H9 (cell line): ENCODE data around the gene PISD. TPM values are rescaled to one million over a fixed set of nuclear protein-coding genes. Genes with fewer than 3 reads are reported as not detected.
"Not testable (repeated sequence)": the region's sequence is repeated elsewhere in the genome, so short reads cannot be mapped to it uniquely, and the experiment has no call there.

Experiments
- DNase-seq: peaks from one replicate; pipeline ENCODE4 v3.0.0-alpha.2; 2017
- H2AFZ ChIP-seq: one replicate; pipeline ENCODE4 v1.6.1; 2013; ENCODE audit warnings: mild to moderate bottlenecking, low read length, control low read depth, moderate library complexity
- H2AK5ac ChIP-seq: 2 replicates; pipeline ENCODE4 v1.6.1; 2013; ENCODE audit warnings: low read length, control low read depth, mixed read lengths; ENCODE audit not compliant: insufficient read length
- H2BK120ac ChIP-seq: one replicate; pipeline ENCODE4 v1.6.1; 2013; ENCODE audit warnings: low read depth, mild to moderate bottlenecking, low read length, control low read depth, inconsistent platforms; ENCODE audit not compliant: poor library complexity, severe bottlenecking
- H2BK12ac ChIP-seq: 2 replicates; pipeline ENCODE4 v1.6.1; 2013; ENCODE audit warnings: low read length, control low read depth, mixed read lengths, low read depth; ENCODE audit not compliant: insufficient read length
- H2BK15ac ChIP-seq: 2 replicates; pipeline ENCODE4 v1.6.1; 2013; ENCODE audit warnings: low read depth, low read length, control low read depth
- H2BK20ac ChIP-seq: one replicate; pipeline ENCODE4 v1.6.1; 2013; ENCODE audit warnings: low read depth, mild to moderate bottlenecking, low read length, control low read depth, inconsistent platforms; ENCODE audit not compliant: poor library complexity, severe bottlenecking
- H2BK5ac ChIP-seq: 2 replicates; pipeline ENCODE4 v1.6.1; 2013; ENCODE audit warnings: low read length, control low read depth, mixed read lengths; ENCODE audit not compliant: insufficient read length
- H3K14ac ChIP-seq: 2 replicates; pipeline ENCODE4 v1.6.1; 2013; ENCODE audit warnings: low read length, control low read depth; ENCODE audit not compliant: insufficient read depth
- H3K18ac ChIP-seq: 2 replicates; pipeline ENCODE4 v1.6.1; 2013; ENCODE audit warnings: low read depth, mild to moderate bottlenecking, mixed read lengths, low read length, control low read depth; ENCODE audit not compliant: insufficient read length
- H3K23ac ChIP-seq: 2 replicates; pipeline ENCODE4 v1.6.1; 2013; ENCODE audit warnings: low read length, control low read depth, mixed read lengths, low read depth; ENCODE audit not compliant: insufficient read length
- H3K23me2 ChIP-seq: 2 replicates; pipeline ENCODE4 v1.6.1; 2013; ENCODE audit warnings: low read depth, mild to moderate bottlenecking, mixed read lengths, low read length, control low read depth; ENCODE audit not compliant: insufficient read length, poor library complexity, severe bottlenecking
- H3K27ac ChIP-seq: 2 replicates; pipeline ENCODE4 v1.5.1; 2013; ENCODE audit warnings: low read length, control low read depth, mixed read lengths, low read depth; ENCODE audit not compliant: insufficient read length
- H3K27me3 ChIP-seq: 2 replicates; pipeline ENCODE4 v1.6.1; 2013; ENCODE audit warnings: low read length, control low read depth, inconsistent platforms; ENCODE audit not compliant: insufficient read depth
- H3K4ac ChIP-seq: 2 replicates; pipeline ENCODE4 v1.6.1; 2013; ENCODE audit warnings: low read depth, mild to moderate bottlenecking, control low read depth, inconsistent platforms, low read length, moderate library complexity
- H3K4me1 ChIP-seq: 2 replicates; pipeline ENCODE4 v1.6.1; 2013; ENCODE audit warnings: low read length, control low read depth, inconsistent platforms; ENCODE audit not compliant: insufficient read depth
- H3K4me2 ChIP-seq: 2 replicates; pipeline ENCODE4 v1.6.1; 2013; ENCODE audit warnings: low read length, control low read depth, mixed read lengths; ENCODE audit not compliant: insufficient read length, insufficient read depth
- H3K56ac ChIP-seq: 2 replicates; pipeline ENCODE4 v1.6.1; 2013; ENCODE audit warnings: low read depth, mild to moderate bottlenecking, mixed read lengths, low read length, control low read depth; ENCODE audit not compliant: insufficient read length
- H3K79me1 ChIP-seq: 2 replicates; pipeline ENCODE4 v1.6.1; 2013; ENCODE audit warnings: low read depth, mild to moderate bottlenecking, moderate library complexity, low read length, control low read depth, inconsistent platforms; ENCODE audit not compliant: insufficient read depth, poor library complexity, severe bottlenecking
- H3K79me2 ChIP-seq: 2 replicates; pipeline ENCODE4 v1.6.1; 2013; ENCODE audit warnings: low read length, control low read depth, inconsistent platforms; ENCODE audit not compliant: insufficient read depth
- H3K9ac ChIP-seq: 2 replicates; pipeline ENCODE4 v1.6.1; 2013; ENCODE audit warnings: low read length, control low read depth, mixed read lengths; ENCODE audit not compliant: insufficient read length; ENCODE audit errors: extremely low read depth
- H3K9me3 ChIP-seq: one replicate; pipeline ENCODE4 v1.6.1; 2013; ENCODE audit warnings: low read depth, low read length, inconsistent platforms; ENCODE audit not compliant: control insufficient read depth
- H3T11ph ChIP-seq: one replicate; pipeline ENCODE4 v1.6.1; 2013; ENCODE audit warnings: mild to moderate bottlenecking, low read length, control low read depth, inconsistent platforms
- H4K20me1 ChIP-seq: one replicate; pipeline ENCODE4 v1.6.1; 2013; ENCODE audit not compliant: control insufficient read depth, insufficient read length, insufficient read depth
- H4K5ac ChIP-seq: 2 replicates; pipeline ENCODE4 v1.6.1; 2013; ENCODE audit warnings: low read depth, mild to moderate bottlenecking, mixed read lengths, low read length, control low read depth; ENCODE audit not compliant: insufficient read length
- H4K8ac ChIP-seq: replicated peaks from 2 replicates; pipeline ENCODE4 v1.6.1; 2013; ENCODE audit warnings: low read length, control low read depth, mixed read lengths, low read depth; ENCODE audit not compliant: insufficient read length
- H4K91ac ChIP-seq: 2 replicates; pipeline ENCODE4 v1.6.1; 2013; ENCODE audit warnings: low read depth, mild to moderate bottlenecking, moderate library complexity, mixed read lengths, low read length, control low read depth; ENCODE audit not compliant: insufficient read length
- H3K27ac Mint-ChIP-seq, 3 experiments: 2 replicates in 2 of 3; 3 replicates in 1 of 3; pipeline ENCODE4 v1.8.0; 2020 to 2021; ENCODE audit warnings: mixed read lengths in 3 of 3, mild to moderate bottlenecking in 1 of 3, moderate library complexity in 1 of 3
- H3K27me3 Mint-ChIP-seq: 2 replicates; pipeline ENCODE4 v1.8.0; 2021; ENCODE audit warnings: low read depth, mild to moderate bottlenecking, moderate library complexity, mixed read lengths
- H3K36me3 Mint-ChIP-seq, 3 experiments: 2 replicates in 2 of 3; 3 replicates in 1 of 3; pipeline ENCODE4 v1.8.0; 2020 to 2021; ENCODE audit warnings: low read depth in 3 of 3, mixed read lengths in 3 of 3; ENCODE audit not compliant: insufficient read depth in 1 of 3
- H3K4me1 Mint-ChIP-seq, 2 experiments: 2 replicates each; pipeline ENCODE4 v1.8.0; 2020; ENCODE audit warnings: mixed read lengths in 2 of 2
- H3K4me3 Mint-ChIP-seq, 2 experiments: 2 replicates in 1 of 2; 3 replicates in 1 of 2; pipeline ENCODE4 v1.8.0; 2020 to 2021; ENCODE audit warnings: mild to moderate bottlenecking in 2 of 2, mixed read lengths in 2 of 2, moderate library complexity in 1 of 2
- H3K9me3 Mint-ChIP-seq, 2 experiments: 2 replicates in 1 of 2; 3 replicates in 1 of 2; pipeline ENCODE4 v1.8.0; 2020; ENCODE audit warnings: mild to moderate bottlenecking in 2 of 2, mixed read lengths in 2 of 2, moderate library complexity in 1 of 2
- WGBS: extraction: QIAGEN DNeasy Blood & Tissue Kit; methylation state at CpG from one replicate; pipeline ENCODE4 v1.1.7; 2013; ENCODE audit warnings: missing lambda C conversion rate, low lambda C conversion rate, mixed read lengths; ENCODE audit not compliant: insufficient read length; ENCODE audit errors: extremely low coverage; 5-methylcytosine and 5-hydroxymethylcytosine counted together
- total RNA-seq: library from RNA; stranded (reverse); gene quantifications from 2 replicates; pipeline ENCODE4 v1.2.1, GENCODE V29; 2021

Gene PISD
- total RNA-seq, 1 experiment from 2014 or later: 62.0 TPM

DNA sequence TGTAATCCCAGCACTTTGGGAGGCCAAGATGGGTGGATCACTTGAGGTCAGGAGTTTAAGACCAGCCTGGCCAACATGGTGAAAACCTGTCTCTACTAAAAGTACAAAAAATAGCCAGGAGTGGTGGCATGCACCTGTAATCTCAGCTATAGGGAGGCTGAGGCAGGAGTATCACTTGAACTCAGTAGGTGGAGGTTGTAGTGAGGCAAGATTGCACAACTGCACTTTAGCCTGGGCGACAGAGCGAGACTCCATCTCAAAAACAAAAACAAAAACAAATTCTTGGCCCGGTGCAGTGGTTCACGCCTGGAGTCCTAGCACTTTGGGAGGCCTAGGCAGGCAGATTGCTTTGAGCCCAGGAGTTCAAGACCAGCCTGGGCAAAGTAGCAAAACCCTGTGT, 6.8 kb upstream of the PISD start:
- H2BK12ac ChIP-seq, H2AFZ ChIP-seq, H3K4ac ChIP-seq, H3K79me1 ChIP-seq, H3K27ac ChIP-seq, H3K23ac ChIP-seq, H3K4me1 ChIP-seq, H3K36me3 Mint-ChIP-seq, H3K18ac ChIP-seq, H4K5ac ChIP-seq, H3K27me3 Mint-ChIP-seq, H2AK5ac ChIP-seq, H3K79me2 ChIP-seq, H3K4me3 Mint-ChIP-seq, H2BK5ac ChIP-seq, H3K9ac ChIP-seq, H3T11ph ChIP-seq, H3K4me2 ChIP-seq, H4K91ac ChIP-seq, H3K56ac ChIP-seq, H3K27ac Mint-ChIP-seq, H3K4me1 Mint-ChIP-seq, H4K8ac ChIP-seq, H3K23me2 ChIP-seq, H3K9me3 Mint-ChIP-seq, H3K14ac ChIP-seq, H2BK20ac ChIP-seq, H2BK15ac ChIP-seq, H4K20me1 ChIP-seq, H3K9me3 ChIP-seq, H3K27me3 ChIP-seq, DNase-seq, H2BK120ac ChIP-seq: not testable (repeated sequence)
- WGBS: no CpG with 5 or more reads among the region's 4 CpGs
